RWPE2 (cell line): ENCODE results near the gene PIK3CG.
"Not testable (repeated sequence)": the region's sequence is repeated elsewhere in the genome, so short reads cannot be mapped to it uniquely, and the experiment has no call there.

Experiments used
- ATAC-seq: fragments of 200-7000 bp; cut with Tn5 transposase; 3 replicates; pipeline ENCODE4 v1.9.1; 2021; ENCODE audit warnings: low read depth
- DNase-seq: peaks from one replicate; pipeline ENCODE4 v3.0.0-alpha.2; 2020; ENCODE audit warnings: low spot score
- H3K27ac ChIP-seq: fragments of 450-650 bp; 2 replicates; pipeline ENCODE4 v1.5.1; 2017; ENCODE audit warnings: mild to moderate bottlenecking; ENCODE audit not compliant: poor library complexity, severe bottlenecking
- H3K27me3 ChIP-seq: fragments of 250-450 bp; sonication (Bioruptor Pico); 2 replicates; pipeline ENCODE4 v1.5.1; 2021; ENCODE audit warnings: mild to moderate bottlenecking, moderate library complexity; ENCODE audit not compliant: insufficient read depth, poor library complexity, severe bottlenecking
- H3K36me3 ChIP-seq: fragments of 250-450 bp; sonication (Bioruptor Pico); 2 replicates; pipeline ENCODE4 v1.5.1; 2020; ENCODE audit warnings: low read depth, mild to moderate bottlenecking, moderate library complexity
- H3K4me1 ChIP-seq: fragments of 250-450 bp; sonication (Bioruptor Pico); 2 replicates; pipeline ENCODE4 v1.5.1; 2021; ENCODE audit warnings: mild to moderate bottlenecking, moderate library complexity; ENCODE audit not compliant: insufficient read depth, poor library complexity, severe bottlenecking
- H3K4me3 ChIP-seq: fragments of 250-450 bp; sonication (Bioruptor Pico); 2 replicates; pipeline ENCODE4 v1.5.1; 2021; ENCODE audit warnings: mild to moderate bottlenecking, moderate library complexity; ENCODE audit not compliant: severe bottlenecking
- H3K9me3 ChIP-seq: fragments of 250-450 bp; sonication (Bioruptor Pico); 2 replicates; pipeline ENCODE4 v1.5.1; 2021; ENCODE audit warnings: mild to moderate bottlenecking, moderate library complexity; ENCODE audit not compliant: severe bottlenecking
- CTCF ChIP-seq: fragments of 450-650 bp; IDR thresholded peaks from one replicate; pipeline ENCODE4 v1.5.1; 2017; ENCODE audit warnings: mild to moderate bottlenecking, moderate library complexity; ENCODE audit not compliant: poor library complexity, severe bottlenecking

PIK3CG gene

GRCh38 chr7:106848049-106848448 is 17.0 kb upstream of the PIK3CG start:
- H3K4me1 ChIP-seq = no peaks in the 10 kb centered on the region
- DNase-seq = no peak
- no peaks in the 10 kb centered on the region for H3K36me3 ChIP-seq
- no peak overlapping the region for H3K4me3 ChIP-seq
- no peak for TF ChIP-seq CTCF
- no peaks in the 10 kb centered on the region for H3K9me3 ChIP-seq
- H3K27me3 ChIP-seq = no peaks in the 10 kb centered on the region
- no peak overlapping the region for H3K27ac ChIP-seq
- no peak for ATAC-seq

- no peaks in the 10 kb centered on the region for H3K4me1 ChIP-seq
- H3K27me3 ChIP-seq = no peaks in the 10 kb centered on the region
- no peak for TF ChIP-seq CTCF
- H3K36me3 ChIP-seq = no peaks in the 10 kb centered on the region
- no peaks in the 10 kb centered on the region for H3K9me3 ChIP-seq
- H3K4me3 ChIP-seq = no peak overlapping the region
- DNase-seq (no peak), ATAC-seq (no peak; the same call in 2 of the 3 replicates)
- H3K27ac ChIP-seq = no peak overlapping the region
These were observed 16.1 kb upstream of the PIK3CG start for GRCh38 chr7:106848851-106849442.

GRCh38 chr7:106851632-106852031 is 13.4 kb upstream of the PIK3CG start:
- H3K27me3 ChIP-seq, H3K4me1 ChIP-seq, H3K27ac ChIP-seq, ATAC-seq, H3K9me3 ChIP-seq, H3K4me3 ChIP-seq, DNase-seq, H3K36me3 ChIP-seq: not testable (repeated sequence)

- Histone ChIP-seq H3K4me3 (no peak overlapping the region), H3K4me1 (no peaks in the 10 kb centered on the region), H3K9me3 (peaks cover under 1% of the 10 kb centered on the region), H3K27me3 (no peaks in the 10 kb centered on the region), H3K36me3 (no peaks in the 10 kb centered on the region), H3K27ac (no peak overlapping the region)
- no peak for DNase-seq
- ATAC-seq = no peak
- no peak for TF ChIP-seq CTCF
These were observed 11.7 kb upstream of the PIK3CG start for GRCh38 chr7:106853250-106853908.

GRCh38 chr7:106855540-106856132 is 9.4 kb upstream of the PIK3CG start:
- H3K4me3 ChIP-seq = no peak overlapping the region
- no peak for ATAC-seq
- H3K27me3 ChIP-seq = no peaks in the 10 kb centered on the region
- H3K4me1 ChIP-seq = no peaks in the 10 kb centered on the region
- H3K9me3 ChIP-seq = peaks cover 5% of the 10 kb centered on the region
- no peak for TF ChIP-seq CTCF
- no peak overlapping the region for H3K27ac ChIP-seq
- no peaks in the 10 kb centered on the region for H3K36me3 ChIP-seq
- DNase-seq = no peak
